HG03097 (cell line): ENCODE results near the gene NRIP2.

Source experiments
- ATAC-seq: cut with Tn5 transposase; IDR thresholded peaks from one replicate; pipeline ENCODE4 v1.9.1; 2021; ENCODE audit not compliant: unreplicated experiment, low FRiP score

The NRIP2 gene

DNA sequence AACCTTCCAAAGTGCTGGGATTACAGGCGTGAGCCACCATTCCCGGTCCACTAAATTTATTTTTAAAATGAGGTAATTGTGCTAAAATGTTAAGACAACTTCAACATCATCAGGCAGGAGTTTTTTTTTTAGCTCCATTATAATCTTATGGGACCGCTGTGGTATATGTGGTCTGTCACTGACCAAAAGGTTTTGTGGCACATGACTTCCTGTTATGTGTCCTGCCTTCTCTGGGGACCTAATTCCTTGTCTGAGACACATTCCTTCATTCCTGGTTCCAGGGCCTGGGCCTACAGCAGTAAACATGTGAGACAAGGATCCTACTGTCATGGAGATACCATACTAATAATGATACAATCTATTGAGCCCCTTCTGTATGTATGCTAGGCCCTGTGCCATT is 17.1 kb upstream of the NRIP2 start:
- no peak for ATAC-seq

DNA sequence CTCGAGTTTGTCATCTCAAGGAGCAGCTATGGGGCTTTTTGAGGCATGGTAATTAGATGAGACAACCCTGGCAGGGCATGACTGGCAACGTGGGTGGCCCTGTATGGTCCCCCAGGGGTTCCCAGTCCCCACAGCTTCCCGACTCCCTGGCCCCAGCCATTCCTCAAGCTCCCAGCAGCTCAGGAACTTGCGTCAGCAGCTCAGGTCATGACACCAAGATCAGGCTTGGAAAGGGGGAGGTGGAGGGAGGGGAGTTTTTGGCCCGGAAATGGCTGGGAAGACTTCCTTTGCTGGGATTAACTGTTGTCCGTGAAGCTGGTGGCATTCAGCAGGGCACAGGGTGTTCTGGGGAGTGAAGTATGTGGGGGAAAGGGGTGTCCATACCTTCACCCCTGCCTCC is 10.4 kb upstream of the NRIP2 start:
- no peak for ATAC-seq

DNA sequence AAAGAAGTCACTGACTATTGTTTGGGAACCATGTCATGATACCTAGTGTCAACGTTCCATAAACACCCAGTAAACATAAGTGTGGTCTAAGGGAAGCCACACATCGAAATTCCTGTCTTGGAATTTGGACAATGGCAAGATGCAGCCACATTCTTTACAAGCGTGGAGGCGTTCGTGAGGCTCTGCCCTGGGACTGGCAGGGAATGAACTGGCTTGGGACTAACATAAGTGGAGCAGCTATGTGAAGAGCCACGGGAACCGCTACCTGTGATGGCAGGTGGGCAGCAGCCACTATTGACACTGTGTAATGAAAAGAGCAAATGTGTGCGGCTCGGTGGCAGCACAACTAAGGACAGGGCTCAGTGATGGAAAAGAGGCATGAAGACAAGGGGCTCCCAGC is 10.0 kb upstream of the NRIP2 start:
- ATAC-seq, result no peak

DNA sequence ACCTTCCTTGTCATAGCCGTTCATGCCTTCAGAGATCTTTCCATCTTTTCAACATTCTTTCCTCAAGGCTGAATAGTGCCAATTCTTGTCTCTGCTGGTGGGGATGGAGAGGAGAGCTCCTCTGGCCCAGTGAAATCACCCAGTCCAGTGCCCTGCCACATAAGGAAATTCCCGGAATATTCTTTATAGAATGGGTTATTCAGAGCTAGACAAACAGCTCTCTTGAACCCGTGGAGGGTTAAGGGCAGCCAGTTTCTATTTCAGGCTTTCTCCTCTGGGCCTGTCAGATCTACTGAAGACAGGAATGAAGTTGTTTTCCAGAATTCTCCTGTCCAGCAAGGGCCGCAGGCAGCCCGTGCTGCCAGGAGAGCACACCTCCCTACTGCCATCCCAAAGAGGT is 8.1 kb upstream of the NRIP2 start:
- ATAC-seq, result no peak

DNA sequence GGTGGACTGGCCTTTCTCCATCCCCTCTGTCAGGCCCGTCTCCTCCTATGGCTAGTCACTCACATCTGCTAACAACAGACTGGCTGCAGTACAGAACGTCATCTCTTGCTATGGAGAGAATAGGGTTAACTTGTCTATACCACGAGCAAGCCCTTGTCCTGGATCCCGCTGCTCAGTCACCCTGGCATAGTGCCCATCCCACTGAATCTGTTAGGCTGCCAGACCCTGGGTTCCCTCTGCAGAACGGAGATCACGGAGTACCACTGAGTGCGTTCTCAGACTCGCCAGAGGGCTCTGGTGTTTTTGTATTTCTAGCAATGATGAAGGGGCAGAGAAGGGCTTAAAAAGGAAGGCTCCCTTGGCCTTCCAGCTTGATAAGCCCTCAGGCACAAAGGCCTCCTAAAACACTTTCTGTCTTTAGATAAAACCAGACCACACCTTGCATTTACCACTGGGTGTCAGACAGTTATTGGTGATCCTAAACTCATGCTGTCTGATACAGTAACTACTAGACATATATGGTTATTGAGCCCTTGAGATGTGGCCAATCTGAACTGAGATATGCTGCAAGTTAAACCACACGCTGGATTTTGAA is 6.3 kb upstream of the NRIP2 start:
- no peak for ATAC-seq

DNA sequence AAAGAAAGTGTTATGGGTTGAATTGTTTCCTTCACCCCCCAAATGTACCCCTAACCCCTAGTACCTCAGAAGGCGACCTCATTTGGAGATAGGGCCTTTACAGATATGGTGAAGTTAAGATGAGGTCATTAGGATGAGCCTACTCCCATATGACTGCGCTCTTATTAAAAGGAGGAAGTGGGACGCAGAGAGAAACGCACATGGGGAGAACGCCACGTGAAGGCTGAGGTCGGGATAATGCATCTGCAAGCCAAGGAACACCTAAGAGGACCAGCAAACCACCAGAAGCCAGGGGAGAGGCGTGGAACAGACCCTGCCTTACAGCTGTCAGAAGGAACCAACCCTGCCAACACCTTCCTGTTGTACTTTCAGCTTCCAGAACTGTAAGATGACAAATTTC is 1.7 kb upstream of the NRIP2 start:
- no peak for ATAC-seq

DNA sequence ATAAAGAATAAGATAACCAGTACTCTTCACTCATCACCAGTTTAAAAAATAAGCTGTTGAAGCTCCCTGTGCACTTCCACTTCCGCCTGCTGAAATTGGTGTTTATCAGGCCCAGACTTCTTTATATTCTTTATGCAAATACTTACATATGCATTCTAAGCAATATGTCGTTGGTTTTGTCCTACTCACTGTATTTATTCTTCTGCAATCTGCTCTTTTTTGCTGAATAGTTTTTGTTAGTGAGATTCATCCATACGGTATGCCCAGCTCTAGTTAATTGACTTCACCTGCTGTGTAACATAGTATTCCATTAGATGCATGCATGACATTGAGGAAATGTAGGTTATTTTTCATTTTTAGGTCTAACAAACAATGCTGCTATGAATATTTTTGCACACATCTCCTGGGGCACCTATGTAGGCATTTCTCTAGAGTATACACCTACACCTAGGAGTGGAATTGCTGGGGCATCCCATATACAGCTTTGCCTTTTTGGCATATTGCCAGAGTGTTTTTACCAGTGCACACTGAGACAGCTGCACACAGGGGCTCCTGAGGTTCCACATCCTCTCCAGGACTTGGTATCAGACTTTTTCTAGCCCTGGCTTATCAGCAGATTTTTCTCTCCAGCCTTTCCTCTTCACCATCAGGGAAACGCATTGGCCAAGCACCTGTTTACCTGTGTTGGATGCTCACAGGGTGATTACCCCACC is 1.0 kb upstream of the NRIP2 start:
- no peak for ATAC-seq

DNA sequence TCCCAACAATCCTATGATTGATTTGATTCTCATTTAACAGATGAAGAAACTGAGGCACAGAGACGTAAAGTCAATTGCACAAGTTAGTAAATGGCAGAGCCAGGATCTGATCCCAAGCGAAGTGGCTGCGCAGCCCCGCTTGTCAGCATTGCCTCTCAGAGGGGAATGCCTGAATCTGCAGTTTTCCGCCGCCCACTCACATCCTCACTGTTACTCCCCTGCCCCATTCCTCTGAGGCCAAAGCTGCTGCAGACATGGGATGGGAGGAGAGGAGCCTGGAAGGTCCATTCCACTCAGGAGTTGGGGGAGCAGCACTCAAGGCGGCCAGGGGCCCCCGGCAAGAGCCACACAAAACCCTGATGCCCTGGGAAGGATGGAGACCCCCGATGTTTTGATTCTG is 1.0 kb downstream of the NRIP2 start:
- no peak for ATAC-seq

DNA sequence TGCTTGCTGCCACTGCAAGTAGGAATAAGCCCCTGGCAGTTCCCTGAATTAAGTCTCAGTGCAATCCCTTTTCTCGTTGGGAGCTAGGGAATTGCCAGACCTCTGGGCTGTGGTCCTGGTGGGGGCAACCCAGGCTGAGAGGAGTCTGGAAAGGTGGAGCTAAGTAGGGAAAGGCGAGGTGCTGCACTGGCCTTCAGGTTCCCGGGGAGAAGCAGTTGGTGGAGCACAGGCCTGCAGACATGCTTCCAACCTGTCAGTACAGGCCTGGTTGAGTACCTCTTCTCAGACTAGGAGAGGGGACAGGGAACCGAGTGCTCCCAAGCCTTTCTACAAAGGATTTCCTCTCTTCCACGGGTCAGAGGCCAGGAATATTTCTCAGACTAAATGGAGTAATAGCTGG is 1.5 kb downstream of the NRIP2 start:
- no peak for ATAC-seq

DNA sequence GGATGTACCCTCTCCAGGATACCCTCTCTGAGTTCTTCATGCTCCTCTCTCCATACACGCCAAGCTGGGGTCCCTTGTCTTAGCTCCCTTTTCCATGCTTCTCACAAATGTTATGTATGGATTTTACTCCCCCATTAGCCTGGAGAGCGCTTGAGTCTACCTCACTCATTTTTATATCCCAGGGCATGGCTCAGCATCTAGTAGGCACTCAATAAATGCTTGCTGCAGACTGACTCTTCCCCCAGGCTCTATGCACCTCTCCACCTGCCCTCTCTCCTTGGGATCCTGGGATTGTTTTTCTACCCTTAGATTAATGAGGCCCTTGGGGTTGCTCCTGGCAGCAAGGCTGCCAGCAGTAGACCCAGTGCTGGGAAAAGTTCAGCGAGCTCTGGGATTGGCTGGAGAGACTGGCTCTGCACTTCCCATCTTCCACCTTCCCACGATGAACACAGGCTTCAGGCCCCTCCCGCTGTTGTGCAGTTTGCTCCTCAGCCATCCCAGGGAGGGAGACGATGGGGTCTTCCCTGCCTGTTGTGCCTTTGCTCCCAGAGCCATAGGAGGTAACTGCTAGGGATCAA is 2.2 kb downstream of the NRIP2 start:
- no peak for ATAC-seq

DNA sequence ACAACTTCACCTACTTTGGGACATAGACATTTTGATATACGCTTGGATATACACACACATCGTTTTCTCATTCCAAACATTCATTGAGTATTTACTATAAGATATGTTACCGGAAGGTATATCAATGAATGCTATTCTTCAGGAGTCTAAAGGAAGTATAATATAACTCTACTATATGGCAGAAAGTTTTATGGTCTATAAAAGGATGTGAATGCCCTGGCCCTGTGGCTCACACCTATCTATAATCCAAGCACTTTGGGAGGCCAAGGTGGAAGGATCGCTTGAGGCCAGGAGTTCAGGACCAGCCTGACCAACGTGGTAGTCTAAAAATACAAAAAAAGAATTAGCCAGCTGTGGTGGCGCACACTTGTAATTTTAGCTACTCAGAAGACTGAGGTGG is 5.6 kb downstream of the NRIP2 start:
- no peak for ATAC-seq

DNA sequence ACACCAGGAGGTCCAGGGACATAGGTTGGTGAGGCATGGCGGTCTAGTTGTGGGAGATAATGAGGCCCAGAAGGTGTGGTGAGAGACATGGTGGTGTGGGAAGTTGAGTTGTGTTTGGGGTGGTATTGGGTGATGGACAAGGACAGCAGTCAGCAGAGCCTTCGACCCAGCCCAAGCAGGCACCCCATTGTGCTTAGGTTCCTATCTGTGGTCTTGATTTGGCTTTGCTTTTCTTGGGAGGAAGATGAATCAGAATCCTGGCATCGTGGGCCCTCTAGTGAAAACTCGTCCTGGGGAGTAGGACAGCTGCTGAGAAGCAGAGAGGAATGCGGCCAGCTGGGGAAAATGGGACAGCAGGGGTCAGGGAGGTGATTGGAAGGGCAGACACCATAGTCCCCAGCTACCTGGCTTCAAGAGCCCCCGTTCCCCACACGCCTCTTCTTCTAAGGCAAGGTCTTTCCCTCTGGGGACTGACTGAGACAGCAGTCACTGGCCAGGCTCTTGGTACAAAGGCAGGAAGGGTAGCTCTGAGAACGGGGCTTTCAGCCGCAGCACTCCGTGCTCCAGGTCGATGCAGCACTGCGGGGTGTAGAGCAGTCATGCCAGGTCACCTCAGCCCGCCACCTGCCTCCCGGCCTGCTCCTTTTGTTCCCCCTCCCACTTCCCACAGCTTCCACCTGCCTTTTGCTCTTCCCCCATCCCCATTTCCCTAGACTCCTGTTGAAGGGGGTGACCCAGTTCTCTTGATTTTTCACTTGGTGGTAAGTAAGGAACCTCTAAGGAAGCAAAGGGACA is 7.9 kb downstream of the NRIP2 start:
- no peak for ATAC-seq

DNA sequence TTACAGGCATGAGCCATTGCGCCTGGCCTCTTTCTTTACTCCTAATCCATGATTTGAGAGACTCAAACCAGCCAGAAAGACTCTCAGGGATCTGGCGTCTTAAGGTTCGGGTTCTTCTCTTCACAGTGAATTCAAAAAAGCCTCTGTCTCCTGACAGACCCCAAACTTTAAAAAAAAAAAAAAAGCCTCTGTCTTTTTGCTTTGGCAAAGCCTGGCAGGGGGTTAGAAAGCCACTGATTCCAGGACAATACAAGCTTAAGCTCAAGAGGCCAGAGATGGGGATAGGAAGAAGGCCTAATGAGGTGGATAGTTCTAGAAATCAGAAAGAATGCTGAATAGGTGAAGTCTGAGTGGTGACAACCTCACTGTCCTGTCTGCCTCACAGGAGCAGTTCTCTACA is 8.8 kb downstream of the NRIP2 start:
- ATAC-seq, result no peak

DNA sequence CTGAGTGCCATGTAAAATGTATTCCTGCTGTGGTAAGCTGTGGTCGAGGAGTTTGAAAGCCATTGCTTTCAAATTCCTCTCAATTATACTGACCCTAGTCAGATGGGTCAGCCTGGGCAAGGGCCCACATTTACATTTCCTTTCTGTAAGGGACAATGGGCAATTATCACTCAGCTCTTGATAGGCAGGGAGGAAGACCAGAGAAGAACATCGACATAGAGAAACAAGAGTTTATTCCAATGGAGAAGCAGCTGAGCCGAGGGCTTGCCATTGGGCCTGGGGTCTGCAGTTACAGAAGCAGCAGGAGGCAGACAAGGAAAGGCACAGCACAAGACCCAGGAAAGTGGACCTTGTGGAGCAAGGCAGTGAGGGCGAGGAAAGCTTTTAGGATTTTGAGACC is 9.7 kb downstream of the NRIP2 start:
- ATAC-seq, result no peak

DNA sequence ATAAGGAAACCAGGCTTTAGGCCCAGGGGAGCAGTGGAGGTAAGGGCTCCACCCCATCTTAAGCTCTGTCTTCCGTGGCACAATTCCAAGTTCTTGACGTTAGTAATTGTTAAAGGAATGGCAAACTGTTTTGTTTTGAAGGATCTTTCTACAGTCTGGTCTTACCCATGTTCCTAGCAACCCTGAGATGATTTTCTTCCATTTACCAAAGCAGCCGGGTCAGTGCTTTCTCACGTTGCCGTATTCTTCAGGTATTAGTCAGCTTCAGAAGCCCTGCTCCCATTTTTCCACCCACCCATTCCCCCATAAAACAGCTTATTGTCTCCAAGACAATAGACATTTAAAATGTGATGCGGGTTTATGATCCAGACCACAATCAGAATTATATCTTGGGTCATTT is 10.3 kb downstream of the NRIP2 start:
- no peak for ATAC-seq

DNA sequence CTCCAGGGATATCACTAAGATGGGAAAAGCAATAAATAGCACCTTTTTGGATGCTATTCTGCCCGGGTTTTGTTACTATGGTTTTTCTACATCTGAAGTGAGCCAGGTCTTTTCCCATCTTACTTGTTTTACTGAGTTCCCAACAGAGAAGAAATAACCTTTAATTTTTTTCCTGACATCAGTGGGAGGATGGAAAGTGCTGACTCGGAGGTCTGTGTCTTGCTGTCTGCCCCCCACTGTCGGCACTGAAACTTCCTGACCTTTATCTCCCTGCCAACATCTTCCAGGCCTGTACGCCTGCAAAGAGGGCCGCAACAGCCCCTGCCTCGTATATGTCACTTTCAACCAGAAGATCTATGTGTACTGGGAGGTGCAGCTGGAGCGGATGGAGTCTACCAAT is 11.4 kb downstream of the NRIP2 start:
- no peak for ATAC-seq

DNA sequence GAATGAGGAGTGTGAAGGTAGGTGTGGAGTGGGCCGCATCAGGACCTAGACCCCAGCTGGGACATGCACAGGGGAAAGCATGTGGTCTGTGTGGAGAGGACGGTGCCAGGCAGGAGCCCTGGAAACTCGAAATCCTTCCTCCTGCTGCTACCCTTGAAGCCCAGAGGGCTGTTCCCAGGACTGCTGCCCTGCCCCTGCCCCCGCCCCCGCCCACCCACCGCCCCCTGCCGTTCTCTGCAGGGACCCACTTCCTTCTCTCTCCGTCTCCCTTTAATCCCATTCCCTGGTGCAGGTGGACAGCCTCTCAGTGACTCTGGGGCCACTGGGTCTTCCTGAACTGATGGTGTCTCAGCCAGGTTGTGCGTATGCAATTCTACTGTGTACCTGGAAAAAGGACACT is 14.4 kb downstream of the NRIP2 start:
- ATAC-seq, result no peak

DNA sequence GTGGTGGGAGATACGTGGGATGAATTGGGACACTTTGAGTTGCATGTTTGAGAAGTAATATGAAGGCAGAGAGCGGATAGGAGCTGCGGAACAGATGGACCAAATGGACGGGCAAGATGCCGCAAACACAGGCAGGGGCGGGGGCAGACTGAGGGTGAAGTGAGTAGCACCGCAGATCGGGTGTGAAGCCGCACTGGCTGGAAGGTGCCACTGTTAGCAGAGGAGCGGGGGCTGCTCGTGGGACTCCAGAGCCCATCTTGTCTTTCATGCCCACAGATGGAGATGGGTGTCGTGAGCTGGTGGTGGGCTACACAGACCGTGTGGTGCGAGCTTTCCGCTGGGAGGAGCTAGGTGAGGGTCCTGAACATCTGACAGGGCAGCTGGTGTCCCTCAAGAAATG is 15.0 kb downstream of the NRIP2 start:
- ATAC-seq, result no peak

DNA sequence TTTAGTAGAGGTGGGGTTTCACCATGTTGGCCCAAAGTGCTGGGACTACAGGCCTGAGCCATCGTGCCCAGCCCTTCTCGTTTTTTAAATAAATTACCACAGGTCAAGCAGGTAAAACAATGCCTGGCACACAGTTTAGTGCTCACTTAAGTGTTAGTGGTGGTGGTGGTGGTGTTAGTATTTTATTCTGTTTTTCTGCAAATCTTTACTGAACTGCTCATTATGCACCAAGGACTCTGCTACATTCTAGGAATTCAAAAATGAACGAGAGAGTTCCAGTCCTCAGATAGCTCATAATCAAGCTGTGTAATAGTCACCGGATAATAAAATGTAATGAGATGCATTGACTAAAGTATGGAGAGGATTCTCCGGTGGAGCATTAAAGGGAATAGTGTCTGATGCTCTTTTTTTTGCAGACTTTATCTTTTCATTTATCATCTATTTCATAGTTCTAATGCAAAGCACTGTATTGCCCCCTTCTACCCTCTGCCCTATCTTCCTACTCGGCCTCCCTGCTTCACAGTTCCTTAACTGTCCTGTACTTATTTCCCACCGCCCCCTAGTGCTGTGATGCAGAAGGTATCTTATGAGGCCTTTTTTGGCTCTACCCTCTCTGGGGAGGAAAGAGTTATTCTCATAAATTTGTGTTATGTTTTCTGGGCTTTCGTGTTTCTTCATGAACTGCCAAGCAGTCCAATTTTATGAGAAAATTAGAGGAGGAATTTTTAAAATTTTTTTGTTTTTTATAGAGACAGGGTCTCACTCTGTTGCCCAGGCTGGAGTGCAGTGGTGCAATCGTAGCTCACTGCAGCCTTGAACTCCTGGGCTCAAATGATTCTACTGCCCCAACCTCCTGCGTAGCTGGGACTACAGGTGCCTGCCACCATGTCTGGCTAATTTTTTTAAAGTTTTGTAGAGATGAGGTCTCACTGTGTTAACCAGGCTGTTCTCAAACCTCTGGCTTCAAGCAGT is 21.3 kb downstream of the NRIP2 start:
- ATAC-seq, result peak; percentile 30
